Trophoblast cell (in vitro differentiated cells and primary cell): Measurements from ENCODE around the gene MAGEA2B.
"Not testable (repeated sequence)": the region's sequence is repeated elsewhere in the genome, so short reads cannot be mapped to it uniquely, and the experiment has no call there.

Experiments
- DNase-seq, 2 donors: peaks; one replicate each; pipeline ENCODE4 v3.0.0-alpha.2; 2016
- H2AFZ ChIP-seq: 2 replicates; pipeline ENCODE4 v1.6.1; 2013; ENCODE audit warnings: low read length, moderate library complexity, mild to moderate bottlenecking; ENCODE audit not compliant: insufficient read depth, poor library complexity
- H2AK5ac ChIP-seq: 2 replicates; pipeline ENCODE4 v1.6.1; 2013; ENCODE audit warnings: mild to moderate bottlenecking, low read length
- H2BK120ac ChIP-seq: 2 replicates; pipeline ENCODE4 v1.6.1; 2013; ENCODE audit warnings: low read length, mild to moderate bottlenecking, moderate library complexity; ENCODE audit not compliant: insufficient read depth, poor library complexity
- H2BK12ac ChIP-seq: 2 replicates; pipeline ENCODE4 v1.6.1; 2013; ENCODE audit warnings: mild to moderate bottlenecking, low read length, moderate library complexity
- H2BK5ac ChIP-seq: 2 replicates; pipeline ENCODE4 v1.6.1; 2013; ENCODE audit warnings: low read length, low read depth, moderate library complexity, mild to moderate bottlenecking; ENCODE audit not compliant: poor library complexity
- H3K14ac ChIP-seq: 2 replicates; pipeline ENCODE4 v1.6.1; 2013; ENCODE audit warnings: mild to moderate bottlenecking, low read length
- H3K18ac ChIP-seq: 2 replicates; pipeline ENCODE4 v1.6.1; 2013; ENCODE audit warnings: mild to moderate bottlenecking, low read length
- H3K23ac ChIP-seq: 2 replicates; pipeline ENCODE4 v1.6.1; 2013; ENCODE audit warnings: low read length
- H3K27ac ChIP-seq: 2 replicates; pipeline ENCODE4 v1.5.1; 2013; ENCODE audit warnings: low read depth, mild to moderate bottlenecking, inconsistent platforms, low read length, moderate library complexity
- H3K27me3 ChIP-seq: 2 replicates; pipeline ENCODE4 v1.6.1; 2013; ENCODE audit warnings: inconsistent platforms, mild to moderate bottlenecking, low read length, moderate library complexity; ENCODE audit not compliant: insufficient read depth
- H3K36me3 ChIP-seq, 2 experiments: 1 replicate in 1 of 2; 2 replicates in 1 of 2; pipeline ENCODE4 v1.6.1; 2013; ENCODE audit warnings: low read length in 2 of 2, mild to moderate bottlenecking in 2 of 2, moderate library complexity in 1 of 2; ENCODE audit not compliant: insufficient read depth in 2 of 2, control insufficient read depth in 1 of 2
- H3K4ac ChIP-seq: 2 replicates; pipeline ENCODE4 v1.6.1; 2013; ENCODE audit warnings: low read depth, mild to moderate bottlenecking, low read length, moderate library complexity
- H3K4me1 ChIP-seq, 2 experiments: 1 replicate in 1 of 2; 2 replicates in 1 of 2; pipeline ENCODE4 v1.6.1; 2013; ENCODE audit warnings: low read length in 2 of 2, mild to moderate bottlenecking in 2 of 2, moderate library complexity in 1 of 2; ENCODE audit not compliant: insufficient read depth in 2 of 2, control insufficient read depth in 1 of 2
- H3K4me2 ChIP-seq: 2 replicates; pipeline ENCODE4 v1.6.1; 2013; ENCODE audit warnings: inconsistent platforms, mild to moderate bottlenecking, low read length, moderate library complexity
- H3K4me3 ChIP-seq: 2 replicates; pipeline ENCODE4 v1.5.1; 2013; ENCODE audit warnings: mild to moderate bottlenecking, low read depth, low read length, inconsistent platforms
- H3K79me1 ChIP-seq: one replicate; pipeline ENCODE4 v1.6.1; 2013; ENCODE audit warnings: low read length
- H3K79me2 ChIP-seq: 2 replicates; pipeline ENCODE4 v1.6.1; 2013; ENCODE audit warnings: low read length, mild to moderate bottlenecking; ENCODE audit not compliant: control insufficient read depth, insufficient read depth, poor library complexity
- H3K9ac ChIP-seq: 2 replicates; pipeline ENCODE4 v1.6.1; 2013; ENCODE audit warnings: mild to moderate bottlenecking, low read length
- H3K9me3 ChIP-seq: 2 replicates; pipeline ENCODE4 v1.6.1; 2013; ENCODE audit warnings: low read depth, mild to moderate bottlenecking, control low read depth, inconsistent platforms, low read length; ENCODE audit not compliant: insufficient read depth
- H4K12ac ChIP-seq: 2 replicates; pipeline ENCODE4 v1.6.1; 2013; ENCODE audit warnings: low read depth, mild to moderate bottlenecking, low read length, moderate library complexity
- H4K8ac ChIP-seq: 2 replicates; pipeline ENCODE4 v1.6.1; 2013; ENCODE audit warnings: low read depth, mild to moderate bottlenecking, low read length, moderate library complexity
- H4K91ac ChIP-seq: one replicate; pipeline ENCODE4 v1.6.1; 2013; ENCODE audit warnings: low read depth, mild to moderate bottlenecking, low read length, moderate library complexity
- WGBS: extraction: QIAGEN DNeasy Blood & Tissue Kit; methylation state at CpG from one replicate; pipeline ENCODE4 v1.1.7; 2013; ENCODE audit warnings: missing lambda C conversion rate; ENCODE audit not compliant: insufficient read length, insufficient coverage; ENCODE audit errors: extremely low coverage; 5-methylcytosine and 5-hydroxymethylcytosine counted together

Gene MAGEA2B

DNA sequence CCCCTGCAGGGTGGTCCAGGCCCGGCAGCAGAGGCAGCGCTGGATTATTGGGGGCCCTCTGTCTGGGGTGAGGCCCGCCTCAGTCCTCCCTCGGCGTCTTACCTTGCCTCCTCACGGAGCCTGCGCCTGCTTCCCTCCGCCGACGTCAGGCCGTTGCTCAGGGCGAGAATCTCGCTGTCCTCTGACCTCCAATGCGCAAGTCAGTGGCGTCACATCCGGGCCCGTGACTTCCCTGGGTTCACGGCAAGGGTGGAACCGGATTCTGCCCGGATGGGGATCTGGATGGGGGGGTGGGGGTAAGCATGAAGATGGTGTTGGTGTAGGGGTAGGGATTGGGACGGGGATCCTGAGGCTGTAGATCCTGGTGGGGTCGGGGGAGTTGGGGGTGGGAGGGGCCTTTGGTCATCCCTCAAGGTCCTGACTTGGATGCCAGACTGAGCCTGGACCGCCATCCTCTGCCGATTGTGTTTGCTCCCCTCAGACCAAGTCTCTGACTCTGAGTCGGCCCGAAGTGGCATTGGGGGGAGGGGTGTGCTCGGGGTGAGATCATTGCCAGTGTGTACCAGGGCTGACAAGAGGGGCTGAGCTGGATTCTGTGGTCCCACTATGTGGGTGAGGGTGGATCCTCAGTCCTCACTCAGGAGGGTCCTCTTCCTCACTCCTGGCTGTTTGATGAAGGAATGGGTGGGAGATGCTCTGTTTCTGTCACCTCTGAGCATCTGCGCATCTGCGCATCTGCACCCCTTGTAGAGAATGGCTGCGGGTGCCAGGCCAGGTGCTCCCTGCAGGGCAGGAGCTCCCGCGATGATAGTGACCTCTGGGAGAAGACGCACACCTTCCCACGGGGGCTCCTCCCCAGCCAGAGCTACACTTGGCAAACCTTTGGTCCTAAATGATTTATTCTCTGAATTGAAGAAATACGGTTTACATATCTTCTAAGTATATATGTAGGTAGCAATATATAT lies 39.5 kb downstream of the MAGEA2B start, which contains the start of gene MAGEA2:
MAGEA2 (minus strand) TSS at position 157 of the 965 bp plus-strand sequence. CDS start 2,479 bp downstream, outside the sequence.
- DNase-seq, H2BK5ac ChIP-seq, H3K9ac ChIP-seq, H4K12ac ChIP-seq, H2BK12ac ChIP-seq, H3K18ac ChIP-seq, H3K36me3 ChIP-seq, H3K79me2 ChIP-seq, H2AK5ac ChIP-seq, H3K4ac ChIP-seq, H3K4me3 ChIP-seq, H3K23ac ChIP-seq, H4K8ac ChIP-seq, H2AFZ ChIP-seq, H3K9me3 ChIP-seq, H3K27ac ChIP-seq, H2BK120ac ChIP-seq, H3K14ac ChIP-seq, H3K4me2 ChIP-seq, H3K4me1 ChIP-seq, H4K91ac ChIP-seq, H3K79me1 ChIP-seq, H3K27me3 ChIP-seq: not testable (repeated sequence)
- no CpG with 5 or more reads among the region's 35 CpGs for WGBS

DNA sequence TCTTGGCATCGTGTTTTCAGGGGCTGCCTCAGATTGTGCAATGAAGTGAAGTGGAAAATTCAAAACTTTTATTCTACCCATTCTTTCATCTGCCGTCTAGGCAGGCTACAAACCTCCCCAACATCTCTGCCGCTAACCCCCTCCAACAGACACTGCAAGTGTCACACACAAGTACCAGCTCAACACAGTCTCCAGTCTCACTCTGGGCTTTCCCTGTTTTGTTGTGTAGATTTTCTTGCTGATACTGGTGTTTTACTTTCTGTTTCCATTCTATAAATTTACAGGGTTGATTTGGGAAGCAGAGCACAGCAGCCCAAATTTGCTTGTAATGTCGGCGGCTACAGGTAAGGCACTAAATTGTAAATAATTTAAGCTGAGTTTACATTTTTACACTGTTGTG lies 40.4 kb downstream of the MAGEA2B start:
- not testable (repeated sequence) for H3K36me3 ChIP-seq, H3K14ac ChIP-seq, H3K79me1 ChIP-seq, DNase-seq, H2AFZ ChIP-seq, H3K4me1 ChIP-seq, H3K18ac ChIP-seq, H3K9ac ChIP-seq, H2BK120ac ChIP-seq, H2BK12ac ChIP-seq, H3K23ac ChIP-seq, H3K27me3 ChIP-seq, H3K9me3 ChIP-seq, H2AK5ac ChIP-seq, H3K79me2 ChIP-seq, H3K4me3 ChIP-seq, H4K8ac ChIP-seq, H4K12ac ChIP-seq, H3K27ac ChIP-seq, H3K4ac ChIP-seq, H2BK5ac ChIP-seq, H3K4me2 ChIP-seq, H4K91ac ChIP-seq
- WGBS, result no CpG with 5 or more reads among the region's 5 CpGs

DNA sequence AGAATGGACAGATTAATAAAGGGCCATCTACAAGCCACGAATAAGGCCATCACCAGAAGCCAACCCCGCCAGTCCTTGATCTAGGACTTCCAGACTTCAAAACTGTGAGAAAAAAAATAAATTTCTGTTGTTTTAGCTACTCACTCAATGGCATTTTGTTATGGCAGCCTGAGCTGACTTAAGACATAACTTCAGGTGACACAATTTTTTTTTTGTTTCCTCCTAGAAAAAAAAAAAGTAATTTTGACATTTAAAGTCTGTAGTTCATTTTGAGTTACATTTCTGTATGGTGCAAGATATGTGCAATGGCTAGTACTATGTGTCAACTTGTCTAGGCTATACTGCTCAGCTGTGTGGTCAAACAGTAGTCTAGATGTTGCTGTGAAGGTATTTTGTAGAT lies 44.5 kb downstream of the MAGEA2B start, which contains the start of gene CSAG3:
CSAG3 (plus strand) TSS at position 301 of the 400 bp plus-strand sequence.
- not testable (repeated sequence) for H3K9ac ChIP-seq, H2BK12ac ChIP-seq, H3K27me3 ChIP-seq, H3K36me3 ChIP-seq, H3K4me2 ChIP-seq, H3K23ac ChIP-seq, H3K18ac ChIP-seq, H3K79me1 ChIP-seq, H2BK5ac ChIP-seq, H3K4me3 ChIP-seq, DNase-seq, H4K12ac ChIP-seq, H3K14ac ChIP-seq, H3K79me2 ChIP-seq, H2BK120ac ChIP-seq, H4K8ac ChIP-seq, H3K4me1 ChIP-seq, H2AFZ ChIP-seq, H3K4ac ChIP-seq, H3K27ac ChIP-seq, H2AK5ac ChIP-seq, H3K9me3 ChIP-seq, H4K91ac ChIP-seq
- no CpG with 5 or more reads among the region's 2 CpGs for WGBS

DNA sequence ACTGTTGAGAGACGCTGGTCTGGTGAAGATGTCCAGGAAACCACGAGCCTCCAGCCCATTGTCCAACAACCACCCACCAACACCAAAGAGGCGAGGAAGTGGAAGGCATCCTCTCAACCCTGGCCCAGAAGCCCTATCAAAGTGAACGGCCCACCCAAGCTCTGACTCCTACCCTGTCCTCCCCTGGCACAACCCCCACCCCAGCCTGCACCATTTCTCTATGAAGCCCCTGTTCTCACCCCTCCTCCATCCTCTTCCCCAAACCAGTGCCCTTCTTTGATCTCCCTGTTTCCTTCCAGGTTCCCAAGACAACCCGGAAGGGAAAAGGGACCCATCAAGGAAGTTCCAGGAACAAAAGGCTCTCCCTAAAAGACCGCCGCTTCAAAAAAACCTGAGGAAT lies 45.1 kb downstream of the MAGEA2B start:
- H3K9me3 ChIP-seq, H2BK5ac ChIP-seq, H3K79me2 ChIP-seq, H3K4me3 ChIP-seq, H3K27me3 ChIP-seq, H3K4me1 ChIP-seq, H3K14ac ChIP-seq, H3K79me1 ChIP-seq, H4K91ac ChIP-seq, H2AK5ac ChIP-seq, H2BK12ac ChIP-seq, H4K12ac ChIP-seq, H3K4ac ChIP-seq, H3K23ac ChIP-seq, H3K18ac ChIP-seq, H4K8ac ChIP-seq, H2BK120ac ChIP-seq, DNase-seq, H3K4me2 ChIP-seq, H3K36me3 ChIP-seq, H2AFZ ChIP-seq, H3K27ac ChIP-seq, H3K9ac ChIP-seq: not testable (repeated sequence)
- WGBS, result no CpG with 5 or more reads among the region's 7 CpGs
